ENCODE measurements around the gene TCERG1L. TPM values are rescaled to one million over a fixed set of nuclear protein-coding genes. Genes with fewer than 3 reads are reported as not detected.

TCERG1L gene
- total and polyA plus RNA-seq, 10 donors: 0.03 to 1.2 (median 0.30) TPM; not detected in 3

- Histone ChIP-seq H3K27me3 (replicated peaks in 1 of 7) (peaks cover 0 to 4% (median 0%) of the 10 kb centered on the region in 7 donors), H3K9me3 (peaks cover 0 to 3% (median 0%) of the 10 kb centered on the region in 8 donors), H3K27ac (no peak overlapping the region), H3K4me3 (no peak overlapping the region), H3K4me1 (peaks cover 0 to 6% (median 3%) of the 10 kb centered on the region in 6 donors), H3K36me3 (no peaks in the 10 kb centered on the region)
- WGBS, 5 donors: 76 to 90% (median 84%) methylated on average over 18 of the region's 18 CpGs
- peak; percentile 60 for DNase-seq
- TF ChIP-seq POLR2AphosphoS5 (IDR thresholded peaks at IDR 0.05) (no peak), POLR2A (IDR thresholded peaks at IDR 0.05) (no peak), CTCF (IDR thresholded peaks at IDR 0.05 in 8 of 11, conservative IDR thresholded peaks at IDR 0.05 in 3 of 11) (no peak)
- intact Hi-C loops (cut with DNase I; ENCODE audit: low total_unique reads): no loop called here
Observed at GRCh38 chr10:131226446-131227162, 84.9 kb downstream of the TCERG1L start.

GRCh38 chr10:131224106-131224505 lies 87.4 kb downstream of the TCERG1L start:
- Histone ChIP-seq H3K27me3 (replicated peaks in 1 of 7) (peaks cover 0 to 14% (median 0%) of the 10 kb centered on the region in 7 donors), H3K27ac (no peak overlapping the region), H3K36me3 (no peaks in the 10 kb centered on the region), H3K4me3 (no peak overlapping the region), H3K9me3 (peaks cover 0 to 1% (median 0%) of the 10 kb centered on the region in 8 donors), H3K4me1 (no peaks in the 10 kb centered on the region)
- WGBS, 5 donors: 79 to 86% (median 82%) methylated on average over 8 of the region's 8 CpGs
- DNase-seq: peak; percentile 69
- intact Hi-C loops (cut with DNase I; ENCODE audit: low total_unique reads): no loop called here
- TF ChIP-seq POLR2A (IDR thresholded peaks at IDR 0.05) (no peak), CTCF (IDR thresholded peaks at IDR 0.05 in 8 of 11, conservative IDR thresholded peaks at IDR 0.05 in 3 of 11) (no peak), POLR2AphosphoS5 (IDR thresholded peaks at IDR 0.05) (no peak)

GRCh38 chr10:131223422-131223821 lies 88.1 kb downstream of the TCERG1L start:
- Histone ChIP-seq H3K27me3 (replicated peaks in 1 of 7) (peaks cover 0 to 14% (median 0%) of the 10 kb centered on the region in 7 donors), H3K4me3 (no peak overlapping the region), H3K9me3 (no peaks in the 10 kb centered on the region), H3K36me3 (no peaks in the 10 kb centered on the region), H3K4me1 (no peaks in the 10 kb centered on the region), H3K27ac (no peak overlapping the region)
- WGBS, 5 donors: 78 to 91% (median 83%) methylated on average over 4 of the region's 4 CpGs
- intact Hi-C loops (cut with DNase I; ENCODE audit: low total_unique reads): no loop called here
- no peak for TF ChIP-seq POLR2AphosphoS5 (IDR thresholded peaks at IDR 0.05)
- TF ChIP-seq POLR2A (IDR thresholded peaks at IDR 0.05): no peak
- TF ChIP-seq CTCF (IDR thresholded peaks at IDR 0.05 in 8 of 11, conservative IDR thresholded peaks at IDR 0.05 in 3 of 11): no peak
- DNase-seq: no peak

- DNase-seq: peak; percentile 64
- 78 to 93% (median 91%) methylated on average over 3 to 16 of the region's 16 CpGs for whole genome bisulfite sequencing, 5 donors
- H3K9me3 ChIP-seq: no peaks in the 10 kb centered on the region
- no peak overlapping the region for H3K27ac ChIP-seq
- no peaks in the 10 kb centered on the region for H3K36me3 ChIP-seq
- no peak for TF ChIP-seq POLR2AphosphoS5 (IDR thresholded peaks at IDR 0.05)
- no peak for TF ChIP-seq POLR2A (IDR thresholded peaks at IDR 0.05)
- no peaks in the 10 kb centered on the region for H3K4me1 ChIP-seq
- peaks cover 0 to 14% (median 0%) of the 10 kb centered on the region in 7 donors for H3K27me3 ChIP-seq (replicated peaks in 1 of 7)
- intact Hi-C loops (cut with DNase I; ENCODE audit: low total_unique reads): no loop called here
- H3K4me3 ChIP-seq: no peak overlapping the region
Observed at GRCh38 chr10:131222986-131223385, 88.5 kb downstream of the TCERG1L start.
